Measurements from ENCODE around the gene TYRO3.
A peak's percentile ranks its signal among the peaks of the same experiment; 100 is the strongest.

Gene TYRO3

GRCh38 chr15:41535544-41535943 lies 23.5 kb upstream of the TYRO3 start:
- H3K4me3 ChIP-seq (ENCODE audit: low read depth, low read length): no peak overlapping the region
- TF ChIP-seq, protein P1, sequence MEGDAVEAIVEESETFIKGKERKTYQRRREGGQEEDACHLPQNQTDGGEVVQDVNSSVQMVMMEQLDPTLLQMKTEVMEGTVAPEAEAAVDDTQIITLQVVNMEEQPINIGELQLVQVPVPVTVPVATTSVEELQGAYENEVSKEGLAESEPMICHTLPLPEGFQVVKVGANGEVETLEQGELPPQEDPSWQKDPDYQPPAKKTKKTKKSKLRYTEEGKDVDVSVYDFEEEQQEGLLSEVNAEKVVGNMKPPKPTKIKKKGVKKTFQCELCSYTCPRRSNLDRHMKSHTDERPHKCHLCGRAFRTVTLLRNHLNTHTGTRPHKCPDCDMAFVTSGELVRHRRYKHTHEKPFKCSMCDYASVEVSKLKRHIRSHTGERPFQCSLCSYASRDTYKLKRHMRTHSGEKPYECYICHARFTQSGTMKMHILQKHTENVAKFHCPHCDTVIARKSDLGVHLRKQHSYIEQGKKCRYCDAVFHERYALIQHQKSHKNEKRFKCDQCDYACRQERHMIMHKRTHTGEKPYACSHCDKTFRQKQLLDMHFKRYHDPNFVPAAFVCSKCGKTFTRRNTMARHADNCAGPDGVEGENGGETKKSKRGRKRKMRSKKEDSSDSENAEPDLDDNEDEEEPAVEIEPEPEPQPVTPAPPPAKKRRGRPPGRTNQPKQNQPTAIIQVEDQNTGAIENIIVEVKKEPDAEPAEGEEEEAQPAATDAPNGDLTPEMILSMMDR (IDR thresholded peaks at IDR 0.05; ENCODE audit: low read depth, low read length, missing control alignments): no peak
- DNase-seq (ENCODE audit: low read depth): no peak

DNA sequence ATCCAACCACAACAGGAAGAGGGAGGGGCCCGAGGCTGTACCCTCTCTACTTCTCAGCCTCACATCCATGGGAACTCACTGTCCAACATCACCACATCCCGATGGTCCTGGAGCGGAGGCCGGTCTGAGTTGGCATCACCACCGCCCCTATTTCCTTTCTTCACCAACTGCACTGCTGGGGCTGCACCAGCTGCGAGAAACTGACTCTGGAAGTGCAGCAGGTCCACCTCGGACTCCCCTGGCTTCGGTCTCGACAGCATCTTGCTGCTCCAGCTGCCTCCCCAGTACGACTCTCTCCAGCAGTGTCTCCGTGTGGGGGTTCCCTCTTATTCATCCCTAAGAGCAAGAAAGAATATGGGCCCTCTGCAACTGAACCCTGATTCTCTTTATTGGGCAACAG lies 22.1 kb upstream of the TYRO3 start:
- no peak overlapping the region for H3K4me3 ChIP-seq (ENCODE audit: low read depth, low read length)
- DNase-seq (ENCODE audit: low read depth): no peak
- TF ChIP-seq, protein P1 (IDR thresholded peaks at IDR 0.05; ENCODE audit: low read depth, low read length, missing control alignments): no peak

DNA sequence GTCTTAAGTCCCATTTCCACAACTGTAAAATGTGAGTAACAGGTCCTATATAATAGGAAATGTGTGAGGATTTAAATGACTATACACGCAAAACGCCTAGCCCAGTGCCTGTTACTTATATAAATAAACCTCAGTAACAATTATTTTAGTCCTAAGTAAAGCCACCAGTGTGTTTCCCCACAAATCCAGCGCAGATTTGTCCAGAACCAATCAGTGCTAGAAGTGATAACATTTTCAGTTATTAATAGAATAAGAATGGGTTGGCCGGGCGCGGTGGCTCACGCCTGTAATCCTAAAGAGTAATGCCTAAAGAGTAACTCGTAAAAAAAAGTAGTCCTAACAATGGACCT lies 15.5 kb upstream of the TYRO3 start:
- no peak for DNase-seq (ENCODE audit: low read depth)
- TF ChIP-seq, protein P1 (IDR thresholded peaks at IDR 0.05; ENCODE audit: low read depth, low read length, missing control alignments): no peak
- H3K4me3 ChIP-seq (ENCODE audit: low read depth, low read length): peak overlapping the region; percentile 66

DNA sequence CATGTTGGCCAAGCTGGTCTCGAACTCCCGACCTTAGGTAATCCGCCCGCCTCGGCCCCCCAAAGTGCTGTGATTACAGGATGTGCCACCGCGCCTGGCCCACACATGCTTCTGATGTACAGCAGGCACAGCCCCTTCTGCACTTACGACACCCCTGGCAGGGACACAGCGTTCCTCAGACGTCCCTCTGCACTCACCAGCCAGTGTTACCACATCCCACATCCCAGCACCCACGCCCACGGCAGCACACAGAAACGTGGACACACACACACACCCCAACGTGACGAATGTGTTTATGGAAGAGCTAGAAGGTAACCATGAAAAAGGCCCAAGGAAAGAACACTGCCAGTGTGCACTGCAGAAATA lies 14.4 kb upstream of the TYRO3 start:
- DNase-seq (ENCODE audit: low read depth): no peak
- no peak overlapping the region for H3K4me3 ChIP-seq (ENCODE audit: low read depth, low read length)
- TF ChIP-seq, protein P1 (IDR thresholded peaks at IDR 0.05; ENCODE audit: low read depth, low read length, missing control alignments): no peak

GRCh38 chr15:41545218-41545617 lies 13.8 kb upstream of the TYRO3 start:
- TF ChIP-seq, protein P1 (IDR thresholded peaks at IDR 0.05; ENCODE audit: low read depth, low read length, missing control alignments): no peak
- H3K4me3 ChIP-seq (ENCODE audit: low read depth, low read length): no peak overlapping the region

DNA sequence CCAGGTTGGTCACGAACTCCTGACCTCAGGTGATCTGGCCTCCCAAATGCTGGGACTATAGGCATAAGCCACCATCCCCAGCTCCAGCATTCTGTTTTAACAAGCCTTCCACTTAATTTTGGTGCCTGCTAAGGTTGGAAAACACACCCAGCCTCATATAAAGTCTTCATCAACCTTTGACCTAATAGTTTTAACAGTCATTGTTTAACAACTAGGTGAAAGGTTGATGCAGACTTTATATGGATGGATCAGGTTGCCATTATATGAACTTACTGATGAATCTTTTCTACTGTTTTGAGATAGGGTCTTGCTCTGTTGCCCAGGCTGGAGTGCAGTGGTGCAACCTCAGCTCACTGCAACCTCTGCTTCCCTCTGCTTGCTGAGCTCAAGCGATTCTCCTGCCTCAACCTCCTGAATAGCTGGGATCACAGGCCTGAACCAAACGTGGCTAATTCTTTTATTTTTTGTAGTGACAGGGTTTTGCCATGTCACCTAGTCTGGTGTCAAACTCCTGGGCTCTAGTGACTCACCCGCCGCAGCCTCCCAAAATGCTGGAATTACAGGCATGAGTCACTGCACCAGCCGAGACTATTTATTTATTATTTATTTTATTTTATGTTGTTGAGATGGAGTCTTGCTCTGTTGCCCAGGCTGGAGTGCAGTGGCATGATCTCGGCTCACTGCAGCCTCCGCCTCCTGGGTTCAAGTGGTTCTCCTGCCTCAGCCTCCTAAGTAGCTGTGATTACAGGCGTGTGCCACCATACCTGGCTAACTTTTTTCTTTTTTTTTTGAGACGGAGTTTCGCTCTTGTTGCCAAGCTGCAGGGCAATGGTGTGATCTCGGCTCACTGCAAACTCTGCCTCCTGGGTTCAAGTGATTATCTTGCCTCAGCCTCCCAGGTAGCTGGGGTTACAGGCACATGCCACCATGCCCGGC lies 11.9 kb upstream of the TYRO3 start:
- TF ChIP-seq, protein P1 (IDR thresholded peaks at IDR 0.05; ENCODE audit: low read depth, low read length, missing control alignments): no peak
- no peak for DNase-seq (ENCODE audit: low read depth)
- no peak overlapping the region for H3K4me3 ChIP-seq (ENCODE audit: low read depth, low read length)

More at GRCh38 chr15:41545218-41545617, 13.8 kb upstream of the TYRO3 start:
- DNase-seq (ENCODE audit: low read depth): no peak

Measured in GM12864 (cell line).